IMR-90 (cell line): ENCODE measurements around the gene MTHFD2L. TPM values are rescaled to one million over a fixed set of nuclear protein-coding genes. Genes with fewer than 3 reads are reported as not detected.

Experiments
- ATAC-seq: fragments of 200-7000 bp; cut with Tn5 transposase; 2 replicates; pipeline ENCODE4 v1.9.1; 2020; ENCODE audit warnings: low read depth, mild to moderate bottlenecking, moderate library complexity
- BruUV-seq: library from RNA; stranded (reverse); fragments of 400-500 nt; replicated peaks from 2 replicates; lab custom pipeline; 2021; lab: Mats Ljungman, UMichigan
- CTCF ChIA-PET: fragments of 300-600 bp; formaldehyde crosslinking; extraction: SDS; loops from one replicate; lab custom pipeline; 2021; ENCODE audit warnings: antibody characterized with exemption; lab: Yijun Ruan, JAX
- POLR2A ChIA-PET: fragments of 300-600 bp; sonication (Branson Sonifier 250); formaldehyde crosslinking; loops from one replicate; lab custom pipeline; 2022; ENCODE audit warnings: antibody characterized with exemption; ENCODE audit not compliant: unreplicated experiment; lab: Charles Lee
- DNase-seq: peaks from one replicate; pipeline ENCODE4 v3.0.0; 2013
- H2AFZ ChIP-seq: replicated peaks from 2 replicates; pipeline ENCODE3; 2013; ENCODE audit warnings: low read length, mild to moderate bottlenecking; ENCODE audit not compliant: poor library complexity
- H2AK5ac ChIP-seq: 2 replicates; pipeline ENCODE4 v1.6.1; 2013; ENCODE audit warnings: low read depth, low read length, inconsistent platforms
- H2AK9ac ChIP-seq: replicated peaks from 2 replicates; pipeline ENCODE3; 2013; ENCODE audit warnings: mild to moderate bottlenecking, low read depth, low read length, moderate library complexity; ENCODE audit not compliant: poor library complexity
- H2BK120ac ChIP-seq: 2 replicates; pipeline ENCODE4 v1.6.1; 2013; ENCODE audit warnings: low read depth, low read length, inconsistent platforms
- H2BK15ac ChIP-seq: 3 replicates; pipeline ENCODE4 v1.6.1; 2013; ENCODE audit warnings: low read depth, low read length, inconsistent platforms
- H2BK20ac ChIP-seq: 2 replicates; pipeline ENCODE4 v1.6.1; 2013; ENCODE audit warnings: low read depth, mild to moderate bottlenecking, inconsistent platforms, low read length, moderate library complexity
- H2BK5ac ChIP-seq: 2 replicates; pipeline ENCODE4 v1.6.1; 2013; ENCODE audit warnings: mild to moderate bottlenecking, low read depth, low read length, inconsistent platforms; ENCODE audit not compliant: poor library complexity, severe bottlenecking
- H3K14ac ChIP-seq: replicated peaks from 2 replicates; pipeline ENCODE4 v1.6.1; 2013; ENCODE audit warnings: low read depth, low read length, inconsistent platforms
- H3K18ac ChIP-seq: 2 replicates; pipeline ENCODE4 v1.6.1; 2013; ENCODE audit warnings: low read depth, low read length, control low read depth
- H3K23ac ChIP-seq: 2 replicates; pipeline ENCODE4 v1.6.1; 2013; ENCODE audit warnings: low read depth, low read length, inconsistent platforms
- H3K27ac ChIP-seq: 2 replicates; pipeline ENCODE4 v1.5.1; 2013; ENCODE audit warnings: mild to moderate bottlenecking, control low read depth, low read length; ENCODE audit not compliant: insufficient read depth
- H3K27me3 ChIP-seq: 2 replicates; pipeline ENCODE4 v1.6.1; 2013; ENCODE audit warnings: low read length; ENCODE audit not compliant: control insufficient read depth, insufficient read depth
- H3K36me3 ChIP-seq: 2 replicates; pipeline ENCODE4 v1.6.1; 2013; ENCODE audit warnings: low read length, mixed read lengths; ENCODE audit not compliant: control insufficient read depth, insufficient read depth
- H3K4ac ChIP-seq: 2 replicates; pipeline ENCODE4 v1.6.1; 2013; ENCODE audit warnings: low read depth, low read length, inconsistent platforms
- H3K4me1 ChIP-seq: 2 replicates; pipeline ENCODE4 v1.6.1; 2013; ENCODE audit warnings: low read length, mixed read lengths; ENCODE audit not compliant: control insufficient read depth, insufficient read depth
- H3K4me2 ChIP-seq: 2 replicates; pipeline ENCODE4 v1.6.1; 2013; ENCODE audit warnings: low read depth, mild to moderate bottlenecking, control low read depth, low read length, moderate library complexity
- H3K4me3 ChIP-seq: 2 replicates; pipeline ENCODE4 v1.5.1; 2013; ENCODE audit warnings: low read depth, mild to moderate bottlenecking, control low read depth, low read length, moderate library complexity; ENCODE audit not compliant: insufficient read depth
- H3K56ac ChIP-seq: 2 replicates; pipeline ENCODE4 v1.6.1; 2013; ENCODE audit warnings: low read length, inconsistent platforms; ENCODE audit not compliant: insufficient read depth; ENCODE audit errors: extremely low read depth
- H3K79me1 ChIP-seq, 2 experiments: 2 replicates each; pipeline ENCODE4 v1.6.1; 2013; ENCODE audit warnings: low read length in 2 of 2, inconsistent platforms in 1 of 2, low read depth in 1 of 2
- H3K9ac ChIP-seq: 2 replicates; pipeline ENCODE4 v1.6.1; 2013; ENCODE audit warnings: low read depth, low read length, control low read depth
- H3K9me1 ChIP-seq: 2 replicates; pipeline ENCODE4 v1.6.1; 2013; ENCODE audit warnings: low read length, inconsistent platforms; ENCODE audit not compliant: insufficient read depth
- H3K9me3 ChIP-seq: 2 replicates; pipeline ENCODE4 v1.6.1; 2013; ENCODE audit warnings: low read length; ENCODE audit not compliant: control insufficient read depth, insufficient read depth
- H4K20me1 ChIP-seq: 2 replicates; pipeline ENCODE4 v1.6.1; 2013; ENCODE audit warnings: low read length, inconsistent platforms; ENCODE audit not compliant: insufficient read depth
- H4K5ac ChIP-seq: 2 replicates; pipeline ENCODE4 v1.6.1; 2013; ENCODE audit warnings: mild to moderate bottlenecking, low read depth, low read length, control low read depth
- H4K8ac ChIP-seq, 2 experiments: 2 replicates each; pipeline ENCODE4 v1.6.1; 2013; ENCODE audit warnings: low read depth in 2 of 2, low read length in 2 of 2, control low read depth in 1 of 2, inconsistent platforms in 1 of 2
- H4K91ac ChIP-seq: 2 replicates; pipeline ENCODE4 v1.6.1; 2013; ENCODE audit warnings: low read depth, low read length, inconsistent platforms; ENCODE audit not compliant: insufficient read depth
- BHLHE40 ChIP-seq: fragments of 150-350 bp; IDR thresholded peaks from 2 replicates; pipeline ENCODE4 v1.6.1; 2016; ENCODE audit warnings: mild to moderate bottlenecking, low read depth, low read length
- MAZ ChIP-seq: IDR thresholded peaks from 2 replicates; pipeline ENCODE4 v1.6.1; 2012; ENCODE audit warnings: low read depth, mild to moderate bottlenecking, low read length, improper control_type of control experiment, moderate library complexity, borderline replicate concordance
- RFX5 ChIP-seq: IDR thresholded peaks from 2 replicates; pipeline ENCODE4 v1.8.0; 2012; ENCODE audit warnings: low read depth, mild to moderate bottlenecking, low read length, moderate library complexity
- SMC3 ChIP-seq: fragments of 150-350 bp; IDR thresholded peaks from 2 replicates; pipeline ENCODE4 v1.6.1; 2016; ENCODE audit warnings: low read depth, mild to moderate bottlenecking, antibody characterized with exemption, low read length, moderate library complexity
- WGBS, 2 experiments: methylation state at CpG; one replicate each; pipeline versions ENCODE4 v1.1.5 to v1.1.7; 2013; ENCODE audit warnings: missing lambda C conversion rate in 2 of 2; ENCODE audit not compliant: insufficient read length in 1 of 2; ENCODE audit errors: extremely low coverage in 2 of 2; 5-methylcytosine and 5-hydroxymethylcytosine counted together
- dilution Hi-C: fragments of 300-500 bp; cut with HindIII; formaldehyde crosslinking; loops from one replicate; pipeline ENCODE4 v1.14.3; 2018; ENCODE audit warnings: low sequenced_read_pairs; ENCODE audit not compliant: unreplicated experiment
- in situ Hi-C: fragments of 300-500 bp; cut with MboI; formaldehyde crosslinking; loops from 3 replicates; pipeline ENCODE4 v1.14.3; 2019; ENCODE audit warnings: low sequenced_read_pairs, inconsistent platforms, mixed read lengths
- intact Hi-C: fragments of 100-400 bp; cut with micrococcal nuclease; formaldehyde crosslinking; loops from 2 replicates; pipeline ENCODE4 v1.10.0; 2022
- polyA plus RNA-seq, 3 experiments: library from polyadenylated mRNA; depleted of rRNA; stranded (reverse); fragments of >200 nt; gene quantifications; 2 replicates each; pipeline ENCODE4 v1.2.3, GENCODE V29; 2012; ENCODE audit warnings: low replicate concordance in 1 of 3
- total RNA-seq: library from RNA; depleted of rRNA; stranded (reverse); fragments of >200 nt; gene quantifications from 2 replicates; pipeline ENCODE4 v1.2.3, GENCODE V29; 2012

MTHFD2L gene
- total and polyA plus RNA-seq, 2 of the 4 experiments (the other 2 are of a cell fraction), result 2.8 to 4.3 TPM

DNA sequence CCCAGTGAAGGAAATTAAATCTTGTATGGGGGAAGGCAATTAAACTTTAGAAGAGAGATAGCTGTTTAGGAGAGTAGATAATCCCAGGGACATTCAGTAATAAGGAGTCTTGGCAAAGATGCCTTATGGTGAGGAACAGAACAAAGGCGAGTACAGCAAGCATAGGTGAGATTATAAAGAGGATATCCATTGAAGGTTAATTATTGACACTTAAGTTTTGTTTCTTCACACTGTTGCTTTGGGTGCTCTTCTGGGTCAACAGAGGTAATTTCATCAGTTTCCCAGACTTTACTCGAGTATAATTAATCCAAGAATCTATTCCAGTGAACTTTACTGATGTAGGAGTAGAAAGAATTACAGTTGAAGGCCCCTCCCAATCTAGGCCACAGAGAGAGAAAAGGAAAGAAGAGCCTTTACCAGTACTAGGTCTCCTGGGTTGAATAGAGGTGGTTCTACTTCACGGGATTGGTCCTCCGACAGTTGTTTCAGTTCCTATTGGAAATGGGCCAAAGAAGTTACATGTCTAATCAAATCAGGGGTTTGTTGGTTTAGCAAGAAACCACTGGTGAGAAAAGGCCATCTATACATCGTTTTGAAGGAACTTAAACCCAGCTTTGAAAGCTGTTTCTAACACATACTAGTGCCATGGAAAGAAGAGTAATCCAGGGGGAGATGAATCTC, 177.6 kb downstream of the MTHFD2L start:
- Histone ChIP-seq H3K4ac (no peak overlapping the region), H3K14ac (no peak overlapping the region), H4K5ac (no peak overlapping the region), H3K36me3 (no peaks in the 10 kb centered on the region), H3K18ac (no peak overlapping the region), H3K79me1 (no peaks in the 10 kb centered on the region), H4K91ac (no peak overlapping the region), H3K23ac (no peak overlapping the region), H2BK5ac (no peak overlapping the region), H3K4me1 (no peaks in the 10 kb centered on the region), H3K4me2 (no peak overlapping the region), H3K9ac (no peak overlapping the region), H3K4me3 (no peak overlapping the region), H3K56ac (no peak overlapping the region), H2BK15ac (no peak overlapping the region), H2AFZ (no peak overlapping the region), H4K8ac (no peak overlapping the region), H2BK20ac (no peak overlapping the region), H4K20me1 (no peaks in the 10 kb centered on the region), H2BK120ac (no peak overlapping the region), H3K9me3 (no peaks in the 10 kb centered on the region), H3K9me1 (no peaks in the 10 kb centered on the region; the same call in 1 of the 2 replicates), H2AK5ac (no peak overlapping the region), H2AK9ac (no peak overlapping the region), H3K27me3 (no peaks in the 10 kb centered on the region), H3K27ac (no peak overlapping the region)
- ChIA-PET POLR2A (interaction anchor here (0.6 kb wide), 1 partner anchor 179 kb away, joined by 3 read pairs; no protein-coding TSS in a partner anchor), CTCF (no interaction called here)
- DNase-seq, result no peak
- WGBS, 2 experiments, result 100% methylated on average over 1 of the region's 5 CpGs; no CpG with 5 or more reads in 1 of the 2 experiments
- dilution Hi-C loops (no loop called here), in situ Hi-C loops (loop anchor here (10.0 to 25.0 kb wide), 2 partner anchors 479 to 1152 kb away; no protein-coding TSS in a partner anchor), intact Hi-C loops (no loop called here)
- TF ChIP-seq RFX5 (no peak), BHLHE40 (no peak), SMC3 (no peak), MAZ (no peak)
- ATAC-seq, result no peak
- BruUV-seq, result no TSS peak
